Fibroblast of skin of left quadriceps (primary cell): ENCODE results near the gene HINT3.
"Not testable (repeated sequence)": the region's sequence is repeated elsewhere in the genome, so short reads cannot be mapped to it uniquely, and the experiment has no call there.

Source experiments
- DNase-seq, 2 experiments: peaks; one replicate each; pipeline ENCODE4 v3.0.0-alpha.2; 2013; ENCODE audit warnings: low read depth in 2 of 2

Gene HINT3

DNA sequence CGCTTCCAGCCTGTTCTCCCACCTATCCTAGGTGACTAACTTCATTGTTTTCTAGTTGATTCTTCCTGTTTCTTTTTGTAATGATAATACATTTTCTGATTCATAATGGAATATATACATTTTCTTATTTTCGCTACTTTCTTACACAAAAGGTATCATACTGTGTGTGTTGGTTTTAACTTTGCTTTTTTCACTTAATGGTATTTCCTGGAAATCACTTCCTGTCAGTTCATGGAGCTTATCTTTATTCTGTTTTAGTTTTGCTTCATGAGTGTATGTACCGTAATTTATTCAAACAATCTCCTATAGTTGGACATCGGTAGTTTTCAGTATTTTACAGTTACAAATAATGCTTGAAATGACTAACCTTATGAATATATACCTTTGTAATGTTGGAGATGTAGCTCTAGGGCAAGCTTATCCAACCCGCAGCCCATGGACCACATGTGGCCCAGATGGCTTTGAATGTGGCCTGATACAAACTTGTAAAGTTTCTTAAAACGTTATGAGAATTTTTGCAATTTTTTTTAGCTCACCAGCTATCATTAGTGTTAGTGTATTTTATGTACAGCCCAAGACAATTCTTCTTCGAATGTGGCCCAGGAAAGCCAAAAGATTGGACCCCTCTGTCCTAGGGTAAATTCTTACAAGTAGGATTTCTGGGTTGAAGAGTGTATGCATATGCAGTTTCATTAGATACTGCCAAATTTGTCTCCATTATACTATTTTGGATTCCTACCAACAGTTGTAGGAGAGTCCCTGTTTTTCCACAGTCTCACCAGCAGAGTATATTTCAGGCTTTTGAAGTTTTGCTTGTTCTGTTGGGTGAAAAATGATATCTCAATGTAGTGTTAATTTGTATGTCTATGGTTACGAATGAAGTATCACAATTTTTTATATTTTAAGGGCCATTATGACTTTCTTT is 46.4 kb downstream of the HINT3 start:
- DNase-seq, result no peak

GRCh38 chr6:126007800-126008199 is 51.2 kb downstream of the HINT3 start:
- no peak for DNase-seq

DNA sequence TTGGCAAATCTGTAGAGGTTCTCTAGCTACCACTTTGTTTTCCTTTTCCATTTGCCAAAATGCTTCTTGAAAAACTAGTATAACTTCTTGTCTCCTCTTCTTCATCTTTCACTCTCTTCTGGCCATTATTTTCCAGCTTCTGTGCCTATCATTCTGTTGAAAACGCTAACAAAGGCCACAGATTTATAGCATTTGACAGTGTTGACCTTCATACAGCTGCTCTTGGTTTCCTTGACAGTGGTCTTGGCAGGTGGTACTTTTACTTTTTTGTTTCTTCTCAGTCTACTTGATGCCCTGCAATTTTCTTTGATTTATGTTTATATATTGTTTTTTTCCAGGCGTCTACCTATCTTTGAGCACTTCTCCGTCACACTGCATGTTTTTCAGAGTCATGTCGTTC is 53.5 kb downstream of the HINT3 start:
- DNase-seq, result no peak

GRCh38 chr6:126015863-126016262 is 59.3 kb downstream of the HINT3 start:
- peak; percentile 35 to 39 for DNase-seq

DNA sequence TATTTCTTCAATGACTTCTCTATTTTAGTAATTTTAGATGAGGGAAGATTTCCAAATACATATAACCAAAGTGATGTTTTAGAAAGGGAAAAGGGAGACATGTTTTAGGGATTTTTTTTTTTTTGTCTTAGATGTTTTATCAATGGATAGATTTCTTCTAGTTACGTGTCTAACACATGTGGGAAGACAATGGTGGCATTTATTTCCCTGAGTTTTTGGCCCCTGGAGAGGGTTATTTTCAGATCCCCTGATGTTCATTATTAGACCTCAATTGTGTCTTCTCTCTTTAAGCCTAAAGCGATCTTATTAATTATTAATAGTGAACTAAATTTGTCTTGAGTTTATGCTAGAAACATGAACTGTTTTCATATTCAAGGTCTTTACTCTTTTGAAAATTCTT is 60.0 kb downstream of the HINT3 start:
- DNase-seq, result no peak

- DNase-seq, result no peak
Observed at GRCh38 chr6:126017668-126018067, 61.1 kb downstream of the HINT3 start.

GRCh38 chr6:126020305-126021050 is 63.9 kb downstream of the HINT3 start:
- no peak for DNase-seq

- DNase-seq, result not testable (repeated sequence)
Observed at GRCh38 chr6:126023474-126023873, 66.9 kb downstream of the HINT3 start.

DNA sequence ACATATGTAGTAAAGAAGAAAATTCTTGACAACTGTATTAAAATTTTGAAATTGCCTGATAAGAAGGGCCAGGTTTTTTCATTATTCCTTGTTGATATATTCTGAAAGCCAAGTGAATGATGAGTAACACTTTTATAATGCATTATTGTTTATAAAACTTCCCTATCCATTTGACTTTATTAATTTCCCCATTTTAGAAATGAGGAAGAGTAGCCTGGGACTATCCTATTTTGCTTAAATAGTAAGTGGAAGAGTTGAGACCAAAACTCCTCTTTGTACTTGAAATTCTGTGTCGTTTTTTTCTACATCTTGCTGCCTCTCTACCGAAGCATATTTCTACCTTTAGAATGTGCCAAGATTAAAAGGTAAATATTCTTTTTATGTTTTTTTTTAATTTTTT is 69.4 kb downstream of the HINT3 start:
- DNase-seq, result no peak

DNA sequence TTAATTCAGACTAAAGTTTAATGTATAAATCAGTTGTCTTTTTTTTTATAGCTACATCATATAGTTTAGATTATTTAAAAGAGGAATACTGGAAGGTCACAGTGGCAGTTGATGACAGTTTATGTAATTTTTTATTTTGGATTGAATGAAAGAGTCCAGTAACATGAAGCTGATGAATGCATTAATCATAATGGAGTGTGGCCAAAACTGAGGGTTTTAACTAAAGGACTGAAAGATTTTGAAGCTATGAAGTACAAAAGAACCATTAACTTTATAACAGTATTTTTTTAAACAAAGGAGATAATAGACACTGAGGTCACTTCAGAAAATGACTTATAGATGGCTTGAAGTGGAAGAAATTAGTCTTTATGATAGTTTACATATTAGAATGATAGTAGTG is 71.0 kb downstream of the HINT3 start:
- DNase-seq, result no peak
